GM06990 (cell line): ENCODE results near the gene SPAG9.

Source experiments
- DNase-seq: peaks from one replicate; pipeline ENCODE4 v3.0.0-alpha.2; 2011; ENCODE audit not compliant: insufficient read length; ENCODE audit errors: extremely low read depth
- H3K27me3 ChIP-seq: replicated peaks from 2 replicates; pipeline ENCODE4 v1.6.0; 2011; ENCODE audit warnings: low read length; ENCODE audit not compliant: control insufficient read depth, insufficient read depth
- H3K36me3 ChIP-seq: 2 replicates; pipeline ENCODE4 v1.5.1; 2011; ENCODE audit warnings: low read length; ENCODE audit not compliant: control insufficient read depth, insufficient read depth
- H3K4me3 ChIP-seq: replicated peaks from 2 replicates; pipeline ENCODE4 v1.5.1; 2011; ENCODE audit warnings: low read depth, mild to moderate bottlenecking, control low read depth, low read length
- TF ChIP-seq, protein P1 (sequence below): IDR thresholded peaks from 2 replicates; pipeline ENCODE4 v1.5.1; 2011; ENCODE audit warnings: low read length, control low read depth, mild to moderate bottlenecking, inconsistent platforms; ENCODE audit not compliant: insufficient read depth, poor library complexity, severe bottlenecking

Gene SPAG9

DNA sequence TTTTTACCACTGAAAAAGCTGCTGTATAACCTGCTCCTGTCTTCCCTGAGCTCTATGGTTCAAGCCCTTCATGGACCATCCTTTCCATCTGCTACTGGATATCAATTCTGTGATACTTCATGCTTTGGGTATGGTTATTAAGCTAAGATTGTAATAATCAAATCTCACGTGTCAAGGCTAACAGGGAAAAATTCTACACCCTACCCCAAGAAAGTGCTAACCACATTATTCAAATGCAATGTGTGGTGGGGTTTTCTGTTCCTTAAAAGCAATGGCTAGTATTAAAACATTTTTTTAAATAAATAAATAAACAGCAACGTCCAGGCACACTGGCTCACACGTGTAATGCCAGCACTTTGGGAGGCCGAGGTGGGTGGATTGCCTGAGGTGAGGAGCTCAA, 65.9 kb downstream of the SPAG9 start:
- Histone ChIP-seq H3K36me3 (no peaks in the 10 kb centered on the region), H3K27me3 (no peaks in the 10 kb centered on the region), H3K4me3 (no peak overlapping the region)
- TF ChIP-seq, protein P1, sequence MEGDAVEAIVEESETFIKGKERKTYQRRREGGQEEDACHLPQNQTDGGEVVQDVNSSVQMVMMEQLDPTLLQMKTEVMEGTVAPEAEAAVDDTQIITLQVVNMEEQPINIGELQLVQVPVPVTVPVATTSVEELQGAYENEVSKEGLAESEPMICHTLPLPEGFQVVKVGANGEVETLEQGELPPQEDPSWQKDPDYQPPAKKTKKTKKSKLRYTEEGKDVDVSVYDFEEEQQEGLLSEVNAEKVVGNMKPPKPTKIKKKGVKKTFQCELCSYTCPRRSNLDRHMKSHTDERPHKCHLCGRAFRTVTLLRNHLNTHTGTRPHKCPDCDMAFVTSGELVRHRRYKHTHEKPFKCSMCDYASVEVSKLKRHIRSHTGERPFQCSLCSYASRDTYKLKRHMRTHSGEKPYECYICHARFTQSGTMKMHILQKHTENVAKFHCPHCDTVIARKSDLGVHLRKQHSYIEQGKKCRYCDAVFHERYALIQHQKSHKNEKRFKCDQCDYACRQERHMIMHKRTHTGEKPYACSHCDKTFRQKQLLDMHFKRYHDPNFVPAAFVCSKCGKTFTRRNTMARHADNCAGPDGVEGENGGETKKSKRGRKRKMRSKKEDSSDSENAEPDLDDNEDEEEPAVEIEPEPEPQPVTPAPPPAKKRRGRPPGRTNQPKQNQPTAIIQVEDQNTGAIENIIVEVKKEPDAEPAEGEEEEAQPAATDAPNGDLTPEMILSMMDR = no peak
- peak; percentile 22 for DNase-seq

DNA sequence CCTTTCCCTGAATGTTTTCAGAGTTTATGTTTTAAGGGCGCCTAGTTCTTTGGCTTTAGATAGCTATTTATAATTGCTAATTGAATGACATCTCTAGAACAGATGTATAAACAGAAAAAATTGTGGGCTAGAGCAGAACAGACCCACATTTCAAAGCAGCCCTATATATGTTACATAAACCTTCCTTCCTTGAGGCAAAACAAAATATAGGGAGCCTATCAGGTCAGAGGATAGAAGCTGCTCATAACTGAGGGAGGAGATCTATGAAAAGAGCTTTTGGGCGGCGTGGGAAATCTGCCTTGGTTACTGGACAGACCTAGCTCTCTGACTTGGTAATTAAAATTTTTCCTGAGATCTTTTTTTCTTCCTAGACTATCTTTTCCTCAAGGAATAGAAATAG, 68.4 kb downstream of the SPAG9 start:
- DNase-seq = no peak

DNA sequence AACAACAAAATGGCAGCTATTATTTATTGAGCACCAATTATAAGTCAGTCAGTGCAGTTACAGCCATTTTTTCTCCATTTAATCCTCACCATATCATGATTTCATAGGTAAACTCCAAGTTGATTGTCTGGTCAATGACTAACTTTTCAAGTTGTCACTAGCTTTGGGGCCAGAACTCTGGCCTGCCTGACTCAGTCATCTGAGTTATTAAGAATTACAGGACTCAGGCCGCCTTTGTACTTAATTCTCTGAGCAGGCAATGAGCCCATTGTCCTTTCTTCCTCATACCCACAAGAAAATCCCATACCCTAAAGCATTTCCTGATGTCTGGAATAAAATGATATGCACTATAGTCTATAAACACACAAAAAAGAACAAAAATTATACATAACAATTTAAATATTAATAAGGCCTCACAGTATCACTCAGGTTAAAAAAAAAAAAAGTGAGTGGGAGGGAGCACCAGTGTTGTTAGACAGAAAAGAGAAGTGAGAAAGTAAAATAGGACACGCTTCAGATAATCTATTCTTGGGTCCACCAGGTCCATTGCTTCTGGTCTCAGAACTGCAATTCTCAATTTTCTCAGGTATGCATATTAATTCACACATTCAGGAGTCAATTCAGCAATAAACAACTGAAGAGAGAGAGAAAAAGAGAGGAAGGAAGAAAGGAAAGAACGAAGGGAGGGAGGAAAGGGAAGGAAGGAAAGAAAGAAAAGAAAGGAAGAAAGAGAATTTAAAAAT, 70.2 kb downstream of the SPAG9 start:
- TF ChIP-seq, protein P1 = no peak
- Histone ChIP-seq H3K27me3 (no peaks in the 10 kb centered on the region), H3K36me3 (peaks cover 3% of the 10 kb centered on the region; the same call in 1 of the 2 replicates), H3K4me3 (no peak overlapping the region)
- peak; percentile 70 for DNase-seq

More for the DNA sequence above, 68.4 kb downstream of the SPAG9 start:
- H3K27me3 ChIP-seq = no peaks in the 10 kb centered on the region
- H3K36me3 ChIP-seq = no peaks in the 10 kb centered on the region
- TF ChIP-seq, protein P1 = no peak
- H3K4me3 ChIP-seq = no peak overlapping the region

DNA sequence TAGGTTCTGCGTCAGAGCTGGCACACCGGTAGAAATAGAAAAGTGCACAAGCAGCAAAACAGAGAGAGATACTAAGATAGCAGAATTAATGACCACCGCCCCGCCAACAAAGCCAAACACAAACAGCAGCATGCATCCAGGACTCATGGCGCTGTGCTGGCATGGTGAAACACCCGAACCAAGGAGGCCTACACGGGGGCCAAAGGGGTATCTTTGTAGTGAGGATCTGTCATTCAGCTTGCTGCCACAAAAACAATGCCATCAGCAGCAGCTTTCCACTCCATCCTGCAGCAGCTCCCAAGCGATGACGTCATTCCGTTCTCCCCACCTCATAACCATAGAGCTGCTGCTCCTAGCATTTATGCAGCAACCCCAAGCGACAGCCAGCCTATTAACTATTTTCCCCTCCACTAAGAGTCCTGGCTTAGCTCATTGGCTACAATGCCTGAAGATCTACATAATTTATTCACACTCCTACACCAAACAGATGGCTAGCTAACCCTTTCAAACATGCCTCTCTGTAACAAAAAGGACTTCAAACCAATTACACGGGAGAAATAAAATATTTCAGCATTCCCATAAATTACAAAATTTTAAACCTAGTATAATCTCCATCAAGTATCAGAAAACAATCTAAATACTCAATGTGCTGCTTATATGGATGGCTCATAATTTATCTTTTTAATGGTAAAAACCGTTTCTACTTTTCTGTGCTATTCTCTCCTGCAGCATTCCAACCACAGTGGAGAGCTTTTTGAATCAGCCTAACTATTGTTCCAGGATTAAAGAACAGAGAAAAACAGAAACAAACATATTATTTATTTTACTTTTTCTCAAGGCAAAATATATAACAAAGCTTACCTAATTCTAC, 73.9 kb downstream of the SPAG9 start:
- Histone ChIP-seq H3K36me3 (peaks cover 3% of the 10 kb centered on the region; the same call in 1 of the 2 replicates), H3K27me3 (no peaks in the 10 kb centered on the region), H3K4me3 (no peak overlapping the region)
- DNase-seq = no peak
- TF ChIP-seq, protein P1 = no peak

DNA sequence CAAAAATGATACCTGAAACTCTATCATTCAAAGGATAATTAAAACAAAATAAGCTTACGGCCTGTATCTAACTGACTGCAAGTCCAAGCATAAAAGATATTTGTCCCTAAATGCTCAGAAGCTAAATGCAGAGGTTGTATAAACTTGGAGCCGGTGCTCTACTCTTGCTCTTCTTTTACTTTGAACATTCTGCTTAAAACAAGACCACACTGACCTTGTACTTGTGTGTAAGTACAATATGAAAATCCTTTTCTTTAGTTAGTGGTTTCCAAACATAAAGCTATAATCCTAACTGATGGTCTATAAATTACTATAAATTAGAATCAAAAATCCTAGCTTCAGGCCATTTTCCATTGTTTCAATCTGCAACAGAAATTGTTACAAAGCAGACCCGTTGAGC, 74.6 kb downstream of the SPAG9 start:
- Histone ChIP-seq H3K36me3 (peaks cover 3% of the 10 kb centered on the region; the same call in 1 of the 2 replicates), H3K4me3 (no peak overlapping the region)

More for the DNA sequence above, 74.6 kb downstream of the SPAG9 start:
- no peak for DNase-seq
- H3K27me3 ChIP-seq = no peaks in the 10 kb centered on the region
- TF ChIP-seq, protein P1 = no peak
